AG09319 (cell line): Measurements from ENCODE around the gene FAM13A.

ENCODE experiments used
- DNase-seq: peaks from one replicate; pipeline ENCODE4 v3.0.0-alpha.2; 2010; ENCODE audit warnings: low read depth; ENCODE audit errors: extremely low read depth
- CTCF ChIP-seq: IDR thresholded peaks from 2 replicates; pipeline ENCODE4 v1.5.1; 2011; ENCODE audit warnings: low read depth, mild to moderate bottlenecking, inconsistent platforms, low read length, moderate library complexity

The FAM13A gene

GRCh38 chr4:88730811-88731210 lies 326.2 kb downstream of the FAM13A start:
- no peak for DNase-seq
- no peak for TF ChIP-seq CTCF

- no peak for DNase-seq
- no peak for TF ChIP-seq CTCF
These were observed 327.7 kb downstream of the FAM13A start for GRCh38 chr4:88729146-88729760.

- no peak for TF ChIP-seq CTCF
- DNase-seq, result no peak
These were observed 328.8 kb downstream of the FAM13A start for GRCh38 chr4:88728146-88728545.

- no peak for DNase-seq
- TF ChIP-seq CTCF, result no peak
These were observed 331.0 kb downstream of the FAM13A start for GRCh38 chr4:88725986-88726385.

GRCh38 chr4:88725143-88725542 lies 331.8 kb downstream of the FAM13A start:
- DNase-seq, result no peak
- no peak for TF ChIP-seq CTCF

GRCh38 chr4:88724406-88724805 lies 332.6 kb downstream of the FAM13A start:
- DNase-seq, result no peak
- TF ChIP-seq CTCF, result no peak

GRCh38 chr4:88722828-88723227 lies 334.2 kb downstream of the FAM13A start:
- no peak for TF ChIP-seq CTCF
- no peak for DNase-seq
